PFSK-1 (cell line): ENCODE data around the gene RFTN1.

Source experiments
- FOXP2 ChIP-seq: optimal IDR thresholded peaks from 2 replicates; pipeline ENCODE3; 2011; ENCODE audit warnings: borderline replicate concordance, control low read depth, inconsistent platforms; ENCODE audit not compliant: insufficient read depth; ENCODE audit errors: extremely low read length, extremely low read depth
- SIN3A ChIP-seq: IDR thresholded peaks from 2 replicates; pipeline ENCODE4 v1.6.1; 2012; ENCODE audit warnings: mild to moderate bottlenecking, low read length, moderate library complexity, borderline replicate concordance; ENCODE audit not compliant: insufficient read depth
- TF ChIP-seq, protein P1 (sequence below), 2 experiments: IDR thresholded peaks; 2 replicates each; pipeline versions ENCODE4 v1.6.1 to v1.8.0; 2011 to 2012; ENCODE audit warnings: low read depth in 2 of 2, low read length in 2 of 2, control low read depth in 1 of 2, inconsistent platforms in 1 of 2, mild to moderate bottlenecking in 1 of 2, moderate library complexity in 1 of 2; ENCODE audit not compliant: insufficient read depth in 1 of 2

- TF ChIP-seq SIN3A (no peak), FOXP2 (no peak)
- TF ChIP-seq, protein P1, sequence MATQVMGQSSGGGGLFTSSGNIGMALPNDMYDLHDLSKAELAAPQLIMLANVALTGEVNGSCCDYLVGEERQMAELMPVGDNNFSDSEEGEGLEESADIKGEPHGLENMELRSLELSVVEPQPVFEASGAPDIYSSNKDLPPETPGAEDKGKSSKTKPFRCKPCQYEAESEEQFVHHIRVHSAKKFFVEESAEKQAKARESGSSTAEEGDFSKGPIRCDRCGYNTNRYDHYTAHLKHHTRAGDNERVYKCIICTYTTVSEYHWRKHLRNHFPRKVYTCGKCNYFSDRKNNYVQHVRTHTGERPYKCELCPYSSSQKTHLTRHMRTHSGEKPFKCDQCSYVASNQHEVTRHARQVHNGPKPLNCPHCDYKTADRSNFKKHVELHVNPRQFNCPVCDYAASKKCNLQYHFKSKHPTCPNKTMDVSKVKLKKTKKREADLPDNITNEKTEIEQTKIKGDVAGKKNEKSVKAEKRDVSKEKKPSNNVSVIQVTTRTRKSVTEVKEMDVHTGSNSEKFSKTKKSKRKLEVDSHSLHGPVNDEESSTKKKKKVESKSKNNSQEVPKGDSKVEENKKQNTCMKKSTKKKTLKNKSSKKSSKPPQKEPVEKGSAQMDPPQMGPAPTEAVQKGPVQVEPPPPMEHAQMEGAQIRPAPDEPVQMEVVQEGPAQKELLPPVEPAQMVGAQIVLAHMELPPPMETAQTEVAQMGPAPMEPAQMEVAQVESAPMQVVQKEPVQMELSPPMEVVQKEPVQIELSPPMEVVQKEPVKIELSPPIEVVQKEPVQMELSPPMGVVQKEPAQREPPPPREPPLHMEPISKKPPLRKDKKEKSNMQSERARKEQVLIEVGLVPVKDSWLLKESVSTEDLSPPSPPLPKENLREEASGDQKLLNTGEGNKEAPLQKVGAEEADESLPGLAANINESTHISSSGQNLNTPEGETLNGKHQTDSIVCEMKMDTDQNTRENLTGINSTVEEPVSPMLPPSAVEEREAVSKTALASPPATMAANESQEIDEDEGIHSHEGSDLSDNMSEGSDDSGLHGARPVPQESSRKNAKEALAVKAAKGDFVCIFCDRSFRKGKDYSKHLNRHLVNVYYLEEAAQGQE (IDR thresholded peaks at IDR 0.05; ENCODE audit: insufficient read depth in 1 of 2, low read depth in 2 of 2, low read length in 2 of 2) = no peak
Observed at GRCh38 chr3:16514021-16514700, 662 bp upstream of the RFTN1 start.
